Muscle of arm (tissue), 14 donors: Measurements from ENCODE around the gene NDUFS4. TPM values are rescaled to one million over a fixed set of nuclear protein-coding genes. Genes with fewer than 3 reads are reported as not detected.
"Not testable (repeated sequence)": the region's sequence is repeated elsewhere in the genome, so short reads cannot be mapped to it uniquely, and the experiment has no call there.

Experiments used
- DNase-seq: peaks from one replicate; pipeline ENCODE4 v3.0.0-alpha.2; 2013
- long read RNA-seq, 11 donors: transcript quantifications; one replicate each; lab custom pipeline, GENCODE V29; 2026
- polyA plus RNA-seq, 12 donors: library from polyadenylated mRNA; unstranded; fragments of 120-200 nt; gene quantifications; one replicate each; pipeline ENCODE4 v1.2.1, GENCODE V29; 2013; ENCODE audit not compliant: insufficient read length in 12 of 12

Gene NDUFS4
- polyA plus RNA-seq = 100 to 1,000 TPM in 8 of 12 donors, 10 to 100 TPM in 3, not detected in 1; 73.7 to 148 (median 108) TPM
- long read RNA-seq, donor 1, transcript NDUFS4-201 (5 exons, 675 nt) = major isoform, 95 of 120 reads
- long read RNA-seq, donor 1, partial matches to known transcripts = 21 of 120 reads
- long read RNA-seq, donor 1, other reads (novel, unspliced or antisense) = 0 of 120 reads
- long read RNA-seq, donor 2, transcript NDUFS4-201 (5 exons, 675 nt) = major isoform, 88 of 114 reads
- long read RNA-seq, donor 2, transcript NDUFS4-203 (4 exons, 559 nt) = minor isoform, 5 of 114 reads
- long read RNA-seq, donor 2, partial matches to known transcripts = 17 of 114 reads
- long read RNA-seq, donor 2, other reads (novel, unspliced or antisense) = 0 of 114 reads
- long read RNA-seq, donor 3, transcript NDUFS4-201 (5 exons, 675 nt) = major isoform, 52 of 56 reads
- long read RNA-seq, donor 3, partial matches to known transcripts = 0 of 56 reads
- long read RNA-seq, donor 3, other reads (novel, unspliced or antisense) = 0 of 56 reads
- long read RNA-seq, donor 4, transcript NDUFS4-201 (5 exons, 675 nt) = major isoform, 38 of 41 reads
- long read RNA-seq, donor 4, partial matches to known transcripts = 0 of 41 reads
- long read RNA-seq, donor 4, other reads (novel, unspliced or antisense) = 0 of 41 reads
- long read RNA-seq, donor 5, transcript NDUFS4-203 (4 exons, 559 nt) = minor isoform, 8 of 133 reads
- long read RNA-seq, donor 5, transcript NDUFS4-201 (5 exons, 675 nt) = major isoform, 117 of 133 reads
- long read RNA-seq, donor 5, partial matches to known transcripts = 5 of 133 reads
- long read RNA-seq, donor 5, other reads (novel, unspliced or antisense) = 0 of 133 reads
- long read RNA-seq, donor 6, transcript NDUFS4-201 (5 exons, 675 nt) = major isoform, 59 of 62 reads
- long read RNA-seq, donor 6, partial matches to known transcripts = 0 of 62 reads
- long read RNA-seq, donor 6, other reads (novel, unspliced or antisense) = 0 of 62 reads
- long read RNA-seq, donor 7, transcript NDUFS4-201 (5 exons, 675 nt) = major isoform, 46 of 55 reads
- long read RNA-seq, donor 7, transcript NDUFS4-203 (4 exons, 559 nt) = minor isoform, 5 of 55 reads
- long read RNA-seq, donor 7, partial matches to known transcripts = 0 of 55 reads
- long read RNA-seq, donor 7, other reads (novel, unspliced or antisense) = 0 of 55 reads
- long read RNA-seq, donor 8, transcript NDUFS4-203 (4 exons, 559 nt) = minor isoform, 7 of 127 reads
- long read RNA-seq, donor 8, transcript NDUFS4-201 (5 exons, 675 nt) = major isoform, 117 of 127 reads
- long read RNA-seq, donor 8, partial matches to known transcripts = 0 of 127 reads
- long read RNA-seq, donor 8, other reads (novel, unspliced or antisense) = 0 of 127 reads
- long read RNA-seq, donor 9, transcript NDUFS4-201 (5 exons, 675 nt) = major isoform, 51 of 66 reads
- long read RNA-seq, donor 9, partial matches to known transcripts = 11 of 66 reads
- long read RNA-seq, donor 9, other reads (novel, unspliced or antisense) = 0 of 66 reads
- long read RNA-seq, donor 10, transcript NDUFS4-203 (4 exons, 559 nt) = minor isoform, 5 of 122 reads
- long read RNA-seq, donor 10, transcript NDUFS4-201 (5 exons, 675 nt) = major isoform, 104 of 122 reads
- long read RNA-seq, donor 10, partial matches to known transcripts = 11 of 122 reads
- long read RNA-seq, donor 10, other reads (novel, unspliced or antisense) = 0 of 122 reads
- long read RNA-seq, donor 11, transcript NDUFS4-203 (4 exons, 559 nt) = minor isoform, 5 of 115 reads
- long read RNA-seq, donor 11, transcript NDUFS4-201 (5 exons, 675 nt) = major isoform, 93 of 115 reads
- long read RNA-seq, donor 11, partial matches to known transcripts = 15 of 115 reads
- long read RNA-seq, donor 11, other reads (novel, unspliced or antisense) = 0 of 115 reads

- DNase-seq = peak; percentile 93
These were observed at the start of gene NDUFS4 for GRCh38 chr5:53560506-53561191. Gene NDUFS4 (plus strand): TSS chr5:53560639. CDS start chr5:53560663, 24 bp downstream.

DNA sequence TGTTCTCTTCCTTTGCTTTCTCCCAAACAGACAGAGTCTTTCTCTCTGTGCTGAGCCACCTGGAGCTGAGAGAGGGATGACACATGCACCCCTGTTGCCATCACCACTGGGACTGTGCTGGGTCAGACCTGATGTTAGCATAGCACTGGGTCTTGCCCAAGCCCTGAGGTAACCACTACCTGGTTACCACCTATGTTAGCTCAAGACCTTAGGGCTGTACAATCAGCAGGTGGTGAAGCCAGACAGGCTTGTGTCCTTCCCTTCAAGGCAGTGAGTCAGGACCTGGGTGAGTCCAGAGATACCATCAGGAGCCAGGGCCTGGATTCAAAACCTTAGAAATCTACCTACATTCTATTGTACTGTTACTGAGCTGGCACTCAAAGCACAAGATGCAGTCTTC lies 47.9 kb upstream of the NDUFS4 start:
- DNase-seq = no peak

- no peak for DNase-seq
These were observed 44.5 kb upstream of the NDUFS4 start for GRCh38 chr5:53515988-53516387.

DNA sequence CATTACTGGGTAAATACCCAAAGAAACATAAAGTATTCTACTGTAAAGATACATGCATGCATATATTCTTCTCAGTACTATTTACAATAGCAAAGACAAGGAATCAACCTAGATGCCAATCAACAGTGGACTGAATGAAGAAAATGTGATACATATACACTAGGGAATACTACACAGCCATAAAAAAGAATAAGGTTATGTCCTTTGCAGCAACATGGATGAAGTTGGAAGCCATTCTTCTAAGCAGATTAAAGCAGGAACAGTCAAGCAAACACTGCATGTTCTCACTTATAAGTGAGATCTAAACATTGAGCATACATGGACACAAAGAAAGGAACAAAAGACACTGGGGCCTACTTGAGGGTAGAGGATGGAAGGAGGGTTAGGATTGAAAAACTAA lies 39.6 kb upstream of the NDUFS4 start:
- DNase-seq = no peak

DNA sequence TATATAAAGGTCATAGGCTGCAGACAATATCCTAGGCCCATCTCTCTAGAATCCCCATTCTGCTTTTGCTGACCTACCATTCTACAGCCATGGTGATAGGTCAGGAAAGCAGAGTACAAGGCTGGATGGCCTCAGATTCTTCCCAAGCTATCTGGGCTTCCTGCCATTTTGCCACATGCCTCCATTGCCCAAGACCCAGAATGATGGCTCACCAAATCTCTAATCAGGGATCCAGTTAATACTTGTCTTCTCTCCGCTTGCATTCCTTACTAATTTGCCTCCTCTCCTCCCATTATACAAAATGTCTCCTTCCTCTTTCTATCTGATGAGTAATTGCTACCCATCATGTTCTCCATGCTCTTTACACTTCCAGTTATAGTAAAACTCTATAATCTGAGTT lies 22.7 kb upstream of the NDUFS4 start:
- DNase-seq = no peak

DNA sequence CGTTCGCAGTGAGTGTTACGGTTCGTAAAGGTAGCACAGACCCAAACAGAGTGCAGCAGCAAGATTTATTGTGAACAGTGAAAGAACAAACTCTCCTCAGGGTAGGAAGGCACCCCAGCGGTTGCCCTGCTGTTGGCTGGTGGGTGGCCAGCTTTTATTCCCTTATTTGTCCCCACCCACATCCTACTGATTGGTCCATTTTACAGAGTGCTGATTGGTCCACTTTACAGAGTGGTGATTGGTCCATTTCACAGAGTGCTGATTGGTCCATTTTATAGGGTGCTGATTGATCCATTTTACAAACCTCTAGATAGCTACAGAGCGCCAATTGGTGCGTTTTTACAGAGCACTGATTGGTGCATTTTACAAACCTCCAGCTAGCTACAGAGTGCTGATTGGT lies 19.7 kb upstream of the NDUFS4 start:
- not testable (repeated sequence) for DNase-seq

- no peak for DNase-seq
These were observed 18.6 kb upstream of the NDUFS4 start for GRCh38 chr5:53541859-53542258.

- no peak for DNase-seq
These were observed 17.5 kb upstream of the NDUFS4 start for GRCh38 chr5:53542926-53543325.

GRCh38 chr5:53543401-53543800 lies 17.0 kb upstream of the NDUFS4 start:
- DNase-seq = no peak

DNA sequence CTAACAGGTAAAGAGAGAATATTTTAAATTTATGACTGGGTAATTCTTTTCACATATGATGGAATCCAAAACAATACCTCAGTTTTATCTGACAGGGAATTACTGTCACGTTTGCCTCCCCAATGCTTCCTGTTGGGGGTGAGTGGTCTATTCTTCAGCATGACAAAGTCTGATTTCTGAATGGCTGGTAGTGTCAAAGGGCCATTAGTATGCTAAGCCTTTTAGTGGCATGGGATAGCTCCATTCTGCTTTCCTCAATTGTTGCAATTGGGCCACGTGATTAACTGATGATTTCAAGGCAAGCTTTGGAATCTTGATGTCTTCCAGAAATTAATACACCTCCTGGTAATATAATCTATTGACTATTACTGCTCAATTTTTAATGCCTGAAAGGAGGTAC lies 14.7 kb upstream of the NDUFS4 start:
- DNase-seq = no peak

DNA sequence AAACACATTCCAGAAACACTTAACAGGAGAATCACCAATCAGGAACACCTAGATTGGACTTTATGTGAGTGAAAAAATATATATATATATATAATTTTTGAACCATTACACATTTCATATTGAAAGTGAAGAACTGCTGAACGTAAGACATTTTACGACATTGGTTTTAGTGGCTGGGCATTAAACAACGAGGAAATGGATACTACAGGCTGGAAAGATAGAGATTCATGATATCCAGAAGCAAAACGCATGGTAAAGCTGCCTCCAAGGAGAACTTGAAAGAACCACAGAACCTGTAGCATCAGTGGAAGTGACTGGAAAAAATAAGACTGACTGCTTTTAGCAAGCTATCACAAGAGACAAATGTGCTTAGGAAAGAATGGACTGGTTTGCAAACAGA lies 13.2 kb upstream of the NDUFS4 start:
- no peak for DNase-seq

GRCh38 chr5:53548501-53548900 lies 11.9 kb upstream of the NDUFS4 start:
- DNase-seq = not testable (repeated sequence)

DNA sequence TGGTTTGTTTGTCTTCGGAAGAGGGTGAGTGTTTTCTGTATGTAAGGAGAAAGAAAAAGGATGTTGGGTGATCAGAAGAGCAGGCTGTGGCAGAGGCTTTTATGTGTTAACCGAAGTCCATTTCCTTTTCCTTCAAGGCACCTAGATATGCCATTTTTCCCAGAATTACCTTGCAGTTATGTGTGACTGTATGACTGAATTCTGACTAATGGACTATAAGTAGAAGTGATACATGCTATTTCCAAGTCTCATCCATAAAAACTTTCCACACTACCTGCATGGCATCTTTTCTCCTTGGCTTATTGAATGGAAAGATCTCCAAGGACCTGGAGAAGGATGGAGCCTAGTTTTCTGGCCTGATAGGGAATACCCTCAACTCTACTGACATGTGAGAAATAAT lies 10.6 kb upstream of the NDUFS4 start:
- DNase-seq = no peak

DNA sequence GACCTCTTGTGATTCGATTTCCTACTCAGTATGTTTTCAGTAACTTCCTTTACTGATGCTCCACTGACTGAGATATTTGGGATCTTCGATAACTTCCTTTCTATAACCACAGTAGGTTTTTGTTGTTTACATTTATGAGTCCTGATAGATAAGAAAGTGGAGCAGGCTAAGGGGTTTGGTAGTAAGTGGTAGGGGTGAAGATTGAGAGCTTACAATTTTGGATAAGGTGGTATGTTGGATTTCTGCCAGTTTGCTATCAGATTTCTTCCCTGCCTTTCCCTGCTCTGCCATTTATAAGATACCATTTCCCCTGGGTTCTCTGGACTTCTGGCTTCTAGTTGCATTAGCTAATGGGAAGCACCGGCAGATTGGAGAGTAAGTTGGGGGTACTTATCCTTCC lies 7.9 kb upstream of the NDUFS4 start:
- no peak for DNase-seq

- DNase-seq = no peak
These were observed 6.0 kb upstream of the NDUFS4 start for GRCh38 chr5:53554444-53554843.

DNA sequence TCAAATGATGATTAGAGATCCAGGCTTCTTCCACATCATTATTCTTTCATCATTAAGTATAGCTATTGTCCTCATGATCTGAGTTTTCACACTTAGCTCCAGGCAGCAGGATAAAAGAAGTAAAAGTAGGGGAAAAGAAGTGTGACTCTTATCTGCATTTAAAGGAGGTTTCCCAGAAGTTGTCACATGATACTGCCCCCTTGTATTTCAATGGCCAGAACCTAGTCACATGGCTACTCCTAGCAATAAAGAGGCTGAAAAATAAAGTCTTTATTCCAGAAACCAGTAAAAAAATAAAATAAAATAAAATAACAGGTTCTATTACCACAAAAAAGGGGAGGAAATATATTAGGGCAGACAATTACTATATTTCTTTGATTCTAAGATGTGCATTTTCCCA lies 5.3 kb upstream of the NDUFS4 start:
- no peak for DNase-seq

- DNase-seq = no peak
These were observed 4.4 kb upstream of the NDUFS4 start for GRCh38 chr5:53556001-53556400.

- no peak for DNase-seq
These were observed 3.1 kb upstream of the NDUFS4 start for GRCh38 chr5:53557386-53557785.

DNA sequence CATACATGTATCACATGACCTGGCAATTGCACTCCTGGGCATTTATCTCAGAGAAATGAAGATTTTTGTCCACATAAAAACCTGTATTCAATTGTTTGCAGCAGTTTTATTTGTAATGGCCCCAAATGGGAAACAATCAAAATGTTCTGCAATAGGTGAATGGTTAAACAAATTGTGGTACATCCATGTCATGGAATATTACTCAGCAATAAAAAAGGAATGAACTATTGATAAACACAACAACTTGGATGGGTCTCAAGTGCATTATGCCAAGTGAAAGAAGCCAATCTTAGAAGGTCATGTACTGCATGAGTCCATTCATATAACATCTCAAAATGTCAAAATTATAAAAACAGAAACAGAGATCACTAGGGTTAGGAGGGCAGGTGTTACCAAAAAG lies 1.5 kb upstream of the NDUFS4 start:
- DNase-seq = no peak

DNA sequence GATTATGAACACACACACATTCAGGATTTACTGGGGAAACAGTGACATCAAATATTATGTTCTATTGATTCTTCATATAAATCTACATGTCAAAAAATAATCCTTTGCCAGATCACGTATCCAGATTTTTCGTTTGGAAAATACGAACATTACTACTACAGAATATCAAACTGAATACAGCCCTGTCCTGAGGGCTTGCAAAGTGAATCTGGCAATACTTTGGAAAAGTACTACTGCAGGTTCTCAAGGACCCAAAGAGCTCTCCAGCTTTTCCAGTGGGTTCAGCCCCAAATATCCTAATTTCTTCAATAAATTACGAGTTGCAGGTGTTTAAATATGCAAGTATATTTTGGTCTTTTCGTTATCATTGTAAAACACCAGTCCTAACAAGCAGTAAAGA lies 411 bp upstream of the NDUFS4 start:
- DNase-seq = no peak
